NCI-H146 treated with DMSO at 0.1 percent for 48 hours (cell line): ENCODE results near the gene BSCL2.
"Not testable (repeated sequence)": the region's sequence is repeated elsewhere in the genome, so short reads cannot be mapped to it uniquely, and the experiment has no call there.

Experiments
- DNase-seq: peaks from one replicate; lab custom pipeline; 2025; ENCODE audit not compliant: unreplicated experiment; lab: John Stamatoyannopoulos, UW

The BSCL2 gene

DNA sequence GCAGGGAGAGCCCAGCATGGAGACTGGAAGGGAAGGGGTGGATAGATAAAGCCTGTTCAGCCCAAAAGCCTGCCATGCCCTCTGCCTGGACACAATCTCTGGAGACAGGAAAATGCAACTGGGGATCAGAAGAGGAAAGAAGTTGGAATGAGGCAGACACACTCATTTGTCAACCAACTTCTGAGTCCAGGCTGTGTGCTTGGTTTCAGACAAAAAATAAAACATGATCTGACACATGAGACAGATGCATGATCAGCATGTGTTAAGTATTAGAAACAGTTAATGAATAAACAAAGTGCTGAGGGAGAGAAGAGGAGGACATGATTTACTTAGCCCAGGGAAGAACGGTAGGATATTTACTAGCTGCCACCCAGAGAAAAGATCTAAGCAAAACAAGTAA lies 18.7 kb downstream of the BSCL2 start:
- DNase-seq = no peak

DNA sequence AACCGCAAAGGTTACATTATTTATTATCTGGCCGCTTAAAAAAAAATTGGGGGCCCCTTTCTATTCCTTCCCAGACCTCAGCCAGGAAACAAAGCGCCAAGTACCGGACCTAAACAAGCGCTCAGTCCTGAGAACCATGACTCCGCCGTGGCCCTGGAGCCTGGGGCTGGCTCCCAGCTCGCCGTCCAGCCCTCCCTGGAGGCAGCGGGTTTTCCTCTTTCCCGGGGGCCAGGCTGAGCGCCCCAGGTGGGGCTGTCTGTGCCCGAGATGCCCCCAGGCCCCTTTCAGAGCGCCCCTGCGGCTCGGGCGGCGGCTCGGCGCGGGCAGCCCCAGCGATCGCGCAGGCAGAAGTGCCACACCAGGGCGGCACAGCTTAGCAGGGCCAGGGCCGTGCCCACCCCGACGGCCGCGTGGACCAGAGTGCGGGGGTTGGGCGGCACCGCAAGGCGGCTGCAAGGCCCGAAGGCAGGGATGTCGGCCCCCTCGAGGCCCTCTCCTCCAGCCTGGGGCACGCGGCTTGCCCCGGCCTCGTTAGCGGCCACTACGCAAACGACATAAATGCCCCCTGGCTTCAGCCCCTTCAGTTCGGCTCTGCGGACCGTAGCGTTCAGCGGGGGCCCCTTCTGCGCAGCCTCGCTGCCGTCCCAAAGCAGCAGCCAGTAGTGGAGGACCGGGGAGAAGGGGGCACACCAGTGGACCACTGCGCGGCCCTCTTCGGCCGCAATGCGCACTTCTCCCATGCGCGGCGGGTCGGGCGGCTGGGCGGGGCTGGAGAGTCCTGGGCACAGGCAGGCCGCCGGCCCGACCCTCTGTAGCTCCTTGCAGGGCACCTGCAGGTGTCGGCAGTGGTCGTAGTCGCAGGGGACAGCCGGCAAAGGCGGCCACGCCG lies 19.5 kb downstream of the BSCL2 start:
- no peak for DNase-seq

DNA sequence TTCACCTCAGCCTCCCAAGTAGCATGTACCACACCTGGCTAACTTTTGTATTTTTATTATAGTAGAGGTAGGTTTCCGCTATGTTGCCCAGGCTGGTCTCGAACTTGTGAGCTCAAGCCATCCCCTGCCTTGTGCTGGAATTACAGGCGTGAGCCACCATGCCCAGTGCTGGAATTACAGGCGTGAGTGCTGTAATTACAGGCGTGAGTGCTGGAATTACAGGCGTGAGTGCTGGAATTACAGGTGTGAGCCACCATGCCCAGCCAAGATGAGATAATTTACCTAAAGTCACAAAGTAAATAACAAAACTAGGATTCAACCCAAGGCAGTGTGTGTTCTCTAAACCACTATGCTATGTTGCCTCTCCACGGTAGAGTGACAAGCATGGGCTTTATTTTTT lies 24.7 kb downstream of the BSCL2 start:
- no peak for DNase-seq

DNA sequence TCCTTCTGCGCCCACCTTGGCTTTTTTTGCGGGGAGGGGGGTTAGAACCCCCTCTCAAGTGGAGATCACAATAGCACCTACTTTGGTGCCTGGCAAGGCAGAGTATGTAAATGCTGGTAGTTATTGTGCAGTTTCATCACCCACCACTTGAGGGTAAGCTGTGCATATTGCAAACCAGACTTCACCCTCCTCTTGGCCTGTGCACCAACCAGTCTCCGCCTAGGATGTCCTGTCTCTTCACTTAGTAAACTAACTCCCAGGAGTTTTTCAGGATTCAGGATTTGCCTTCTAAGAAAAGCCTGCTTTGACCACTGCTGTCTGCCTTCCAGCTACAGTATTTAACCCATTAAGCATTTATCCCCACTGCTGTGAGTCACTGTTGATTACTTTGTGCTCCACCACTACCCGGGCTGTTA lies 26.4 kb downstream of the BSCL2 start:
- DNase-seq = peak; percentile 37

DNA sequence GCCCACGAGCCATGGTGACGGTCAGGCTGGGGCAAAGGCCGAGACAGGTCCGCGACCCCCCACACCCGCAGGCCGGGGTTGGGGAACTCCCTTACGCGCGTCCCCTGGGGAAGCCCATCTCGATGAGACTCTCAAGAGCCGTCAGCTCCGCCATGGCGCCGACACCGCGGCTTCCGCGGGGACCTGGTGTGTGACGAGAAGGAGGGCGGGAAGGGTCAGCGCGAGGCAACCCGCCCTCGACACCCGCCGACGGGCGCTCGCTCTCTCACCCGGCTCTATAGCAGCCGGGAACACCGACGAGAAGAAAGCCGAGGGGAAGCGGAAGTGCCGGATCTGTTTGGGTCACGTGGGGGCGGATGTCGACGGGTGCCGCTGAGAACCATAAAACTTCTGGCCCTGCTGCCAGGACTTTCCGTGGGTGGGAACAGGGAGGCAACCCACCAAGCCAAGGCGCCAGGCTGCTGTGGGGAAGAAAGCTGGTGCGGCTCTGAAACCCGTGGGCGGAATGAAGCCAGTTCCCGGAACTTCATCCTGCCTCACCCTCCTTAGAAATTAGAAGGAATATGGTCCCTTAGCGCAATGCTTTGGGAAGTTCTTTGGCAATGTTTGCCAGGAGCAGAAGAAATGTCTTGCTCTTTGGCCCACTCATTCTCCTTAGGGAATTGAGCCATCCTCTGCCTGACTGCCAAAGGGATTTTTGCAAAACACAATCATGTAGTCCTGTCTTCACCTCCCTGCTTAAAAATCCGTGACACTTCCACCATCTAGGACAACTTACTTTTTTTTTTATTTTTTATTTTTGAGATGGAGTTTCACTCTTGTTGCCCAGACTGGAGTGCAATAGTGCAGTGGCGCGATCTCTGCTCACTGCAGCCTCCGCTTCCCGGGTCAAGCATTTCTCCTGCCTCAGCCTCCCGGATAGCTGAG lies 28.2 kb downstream of the BSCL2 start, which contains the start of gene UBXN1:
UBXN1 (minus strand) TSS at position 304 of the 927 bp plus-strand sequence; CDS start at position 154, 150 bp downstream.
- DNase-seq = peak; percentile 81

DNA sequence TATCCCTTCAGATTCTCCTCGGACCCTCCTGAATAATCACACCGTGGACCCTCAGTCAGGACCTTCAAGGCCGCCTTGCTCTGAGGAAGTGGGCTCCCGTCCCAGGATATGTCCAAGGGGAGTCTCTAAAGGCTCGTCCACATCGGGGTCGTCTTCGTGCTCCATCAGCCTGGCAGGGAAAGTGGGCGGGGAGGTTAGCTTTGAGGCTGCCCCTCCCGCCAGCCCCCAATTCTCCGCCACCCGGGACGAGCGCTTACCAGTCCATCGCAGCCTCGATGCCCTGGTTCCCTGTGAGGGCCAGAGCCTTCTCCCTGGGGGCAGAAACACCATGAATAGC lies 28.8 kb downstream of the BSCL2 start:
- no peak for DNase-seq

DNA sequence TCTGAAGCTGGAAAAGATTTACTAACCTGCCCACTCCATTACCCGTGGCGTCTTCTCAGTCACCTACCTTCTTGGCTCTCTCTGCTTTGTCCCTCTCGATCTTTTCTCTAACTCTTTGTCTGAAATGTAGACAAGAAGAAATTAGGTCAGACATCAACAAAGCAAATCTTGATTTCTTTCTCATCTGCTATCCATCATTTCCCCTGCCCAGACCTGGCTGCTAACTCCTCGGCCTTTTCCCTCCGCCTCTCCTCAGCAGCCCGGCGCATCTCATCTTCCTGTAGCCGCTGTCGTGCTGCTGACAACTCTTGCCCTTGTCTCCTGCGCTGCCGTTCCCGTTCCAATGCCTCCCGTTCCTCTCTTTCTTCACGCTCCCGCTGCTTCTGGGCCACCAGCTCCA lies 29.5 kb downstream of the BSCL2 start:
- DNase-seq = no peak

DNA sequence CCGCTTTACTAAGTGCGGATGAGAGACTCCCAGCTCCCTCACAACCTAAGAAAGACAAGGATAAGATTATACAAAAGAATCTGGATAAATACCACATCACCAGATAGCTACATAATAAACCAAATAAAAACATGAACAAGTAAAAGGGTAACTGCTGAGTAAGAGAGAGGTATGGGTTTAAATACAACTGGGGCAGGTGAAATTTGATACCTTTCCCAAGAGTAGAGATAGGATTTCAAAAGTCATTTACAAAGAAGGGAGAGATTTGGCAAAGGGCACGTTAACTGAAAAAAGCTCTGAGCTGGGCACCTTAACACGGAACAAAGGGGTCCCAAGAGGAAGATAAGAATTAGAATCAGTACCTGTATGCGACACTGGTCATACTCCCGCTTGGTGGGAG lies 30.1 kb downstream of the BSCL2 start:
- no peak for DNase-seq

DNA sequence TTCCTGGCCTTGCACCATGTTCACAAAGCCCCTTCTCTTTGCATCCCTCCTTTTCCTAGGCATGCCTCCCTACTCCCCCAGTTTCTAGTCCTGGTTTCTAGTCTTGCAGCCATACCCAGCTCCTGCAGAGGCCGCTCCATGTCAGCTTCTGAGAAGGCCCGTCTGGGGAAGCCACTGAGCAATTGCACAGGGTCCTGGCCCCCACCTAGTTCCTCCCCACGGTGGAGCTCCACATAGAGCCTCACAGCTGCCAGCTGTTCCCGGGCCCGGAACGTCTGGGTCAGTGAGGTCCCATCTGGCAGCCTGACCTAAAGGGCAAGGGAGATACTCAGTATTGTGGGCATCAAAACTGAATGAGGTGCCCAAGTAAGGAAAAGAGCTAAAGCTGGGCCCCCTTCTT lies 30.5 kb downstream of the BSCL2 start:
- DNase-seq = no peak

DNA sequence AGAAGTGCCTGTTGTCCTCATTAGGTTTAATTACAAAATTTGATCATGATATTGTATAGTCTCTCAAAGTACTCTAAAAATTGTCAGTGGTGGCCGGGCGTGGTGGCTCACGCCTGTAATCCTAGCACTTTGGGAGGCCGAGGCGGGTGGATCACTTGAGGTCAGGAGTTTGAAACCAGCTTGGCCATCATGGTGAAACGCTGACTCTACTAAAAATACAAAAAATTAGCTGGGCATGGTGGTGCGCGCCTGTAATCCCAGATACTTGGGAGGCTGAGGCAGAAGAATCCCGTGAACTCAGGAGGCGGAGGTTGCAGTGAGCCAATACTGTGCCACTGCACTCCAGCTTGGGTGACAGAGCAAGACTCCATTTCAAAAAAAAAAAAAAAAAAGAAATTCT lies 31.8 kb downstream of the BSCL2 start:
- not testable (repeated sequence) for DNase-seq

DNA sequence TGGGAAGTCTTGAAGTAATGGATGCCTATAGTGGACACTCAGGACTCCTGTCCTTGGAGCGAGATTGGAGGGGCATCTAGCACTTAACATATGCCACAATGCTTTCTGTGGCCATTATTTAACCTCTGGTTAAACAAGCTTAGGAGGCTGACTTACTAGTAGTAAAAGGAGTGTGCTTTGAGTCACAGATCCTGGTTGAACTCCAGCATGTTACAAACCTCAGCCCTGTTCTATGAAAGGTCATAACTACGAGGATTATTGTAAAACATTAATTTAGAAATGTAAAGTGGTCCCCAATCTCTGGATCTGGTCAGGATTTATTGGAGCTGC lies 34.1 kb downstream of the BSCL2 start:
- DNase-seq = no peak

DNA sequence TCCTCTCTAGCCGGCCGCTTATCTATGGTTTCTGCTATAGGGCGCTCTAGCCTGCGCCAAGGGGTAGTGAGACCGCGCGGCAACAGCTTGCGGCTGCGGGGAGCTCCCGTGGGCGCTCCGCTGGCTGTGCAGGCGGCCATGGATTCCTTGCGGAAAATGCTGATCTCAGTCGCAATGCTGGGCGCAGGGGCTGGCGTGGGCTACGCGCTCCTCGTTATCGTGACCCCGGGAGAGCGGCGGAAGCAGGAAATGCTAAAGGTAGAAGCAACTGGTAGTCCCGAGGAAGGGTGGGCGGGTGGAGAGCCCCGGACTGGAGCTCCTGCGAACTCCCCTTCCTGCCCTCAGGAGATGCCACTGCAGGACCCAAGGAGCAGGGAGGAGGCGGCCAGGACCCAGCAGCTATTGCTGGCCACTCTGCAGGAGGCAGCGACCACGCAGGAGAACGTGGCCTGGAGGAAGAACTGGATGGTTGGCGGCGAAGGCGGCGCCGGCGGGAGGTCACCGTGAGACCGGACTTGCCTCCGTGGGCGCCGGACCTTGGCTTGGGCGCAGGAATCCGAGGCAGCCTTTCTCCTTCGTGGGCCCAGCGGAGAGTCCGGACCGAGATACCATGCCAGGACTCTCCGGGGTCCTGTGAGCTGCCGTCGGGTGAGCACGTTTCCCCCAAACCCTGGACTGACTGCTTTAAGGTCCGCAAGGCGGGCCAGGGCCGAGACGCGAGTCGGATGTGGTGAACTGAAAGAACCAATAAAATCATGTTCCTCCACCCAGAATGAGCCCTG lies 35.4 kb downstream of the BSCL2 start, which contains the start of the genes LBHD1 and UQCC3:
LBHD1 (minus strand) TSS at position 660 of the 782 bp plus-strand sequence. CDS start 2,236 bp downstream, outside the sequence.
UQCC3 (plus strand) TSS at position 66 of the 782 bp plus-strand sequence; CDS start at position 139, 73 bp downstream.
- peak; percentile 77 for DNase-seq

DNA sequence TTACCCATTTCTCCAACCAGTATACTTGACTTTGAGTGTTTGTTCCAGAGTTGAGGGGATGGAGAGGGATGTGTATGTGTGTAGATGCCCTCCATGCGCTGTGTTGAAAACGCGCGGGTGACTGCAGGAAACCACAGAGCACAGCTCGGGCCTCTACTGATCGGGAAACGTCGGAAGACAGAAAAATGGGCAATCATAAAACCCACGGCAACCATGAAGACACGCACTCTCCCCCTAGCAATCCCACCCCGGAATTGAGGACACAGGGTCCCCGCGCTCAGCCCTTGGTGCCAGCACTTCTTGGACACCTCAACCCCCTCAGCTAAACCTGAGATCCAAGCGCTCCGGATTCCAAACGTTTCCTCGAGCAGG lies 36.0 kb downstream of the BSCL2 start:
- DNase-seq = peak; percentile 63

DNA sequence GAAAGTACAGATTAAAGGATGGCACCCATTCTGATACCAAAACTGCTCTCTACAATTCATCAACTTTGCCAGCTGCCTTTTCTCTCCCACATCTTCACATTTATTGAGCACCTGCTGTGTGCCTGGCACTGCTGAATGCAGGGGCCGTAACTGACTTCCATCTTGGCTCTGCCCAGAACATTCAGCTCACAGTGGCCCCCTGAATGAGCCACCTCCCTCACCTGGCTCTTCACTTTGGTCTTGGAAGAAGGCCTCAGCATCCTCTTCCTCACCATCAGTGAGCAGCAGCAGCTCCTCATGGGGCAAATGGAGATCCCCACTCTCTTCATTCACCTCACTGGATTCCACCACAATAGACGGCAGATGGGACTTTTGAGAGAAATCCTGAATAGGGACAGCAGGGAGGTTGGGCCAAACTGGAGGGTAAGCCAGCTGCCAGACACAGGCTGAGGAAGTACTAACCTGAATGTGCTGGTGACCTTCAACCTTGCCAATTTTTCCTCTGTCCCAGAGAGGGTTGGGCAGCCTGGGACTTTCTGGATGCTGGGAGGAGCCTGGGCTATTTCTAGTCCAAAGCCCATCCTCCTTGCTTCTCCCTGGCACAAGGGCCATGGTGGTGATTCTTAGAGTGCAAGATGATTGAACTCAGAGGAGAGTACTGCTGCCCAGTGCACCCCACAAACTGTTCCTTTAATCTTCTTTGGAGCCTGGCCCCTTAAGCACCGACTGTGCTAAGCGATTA lies 37.6 kb downstream of the BSCL2 start:
- no peak for DNase-seq

DNA sequence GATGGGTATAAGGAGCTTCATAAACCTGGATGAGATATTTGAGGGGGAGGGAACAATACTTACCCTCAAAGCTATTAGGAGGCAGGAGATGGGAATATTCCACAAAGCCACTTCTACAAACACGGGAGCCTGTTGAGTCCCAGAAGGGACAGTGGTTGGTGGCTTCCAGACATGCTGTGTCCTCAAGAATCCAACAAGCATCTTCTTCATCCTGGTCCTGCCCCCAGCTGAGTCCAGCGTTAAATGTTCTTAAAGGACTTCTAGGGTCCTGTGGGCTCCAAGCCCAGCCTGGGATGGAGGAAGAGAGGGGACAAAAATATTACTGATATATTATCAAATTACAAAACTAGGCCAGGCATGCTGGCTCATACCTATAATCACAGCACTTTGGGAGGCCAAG lies 39.8 kb downstream of the BSCL2 start:
- no peak for DNase-seq

DNA sequence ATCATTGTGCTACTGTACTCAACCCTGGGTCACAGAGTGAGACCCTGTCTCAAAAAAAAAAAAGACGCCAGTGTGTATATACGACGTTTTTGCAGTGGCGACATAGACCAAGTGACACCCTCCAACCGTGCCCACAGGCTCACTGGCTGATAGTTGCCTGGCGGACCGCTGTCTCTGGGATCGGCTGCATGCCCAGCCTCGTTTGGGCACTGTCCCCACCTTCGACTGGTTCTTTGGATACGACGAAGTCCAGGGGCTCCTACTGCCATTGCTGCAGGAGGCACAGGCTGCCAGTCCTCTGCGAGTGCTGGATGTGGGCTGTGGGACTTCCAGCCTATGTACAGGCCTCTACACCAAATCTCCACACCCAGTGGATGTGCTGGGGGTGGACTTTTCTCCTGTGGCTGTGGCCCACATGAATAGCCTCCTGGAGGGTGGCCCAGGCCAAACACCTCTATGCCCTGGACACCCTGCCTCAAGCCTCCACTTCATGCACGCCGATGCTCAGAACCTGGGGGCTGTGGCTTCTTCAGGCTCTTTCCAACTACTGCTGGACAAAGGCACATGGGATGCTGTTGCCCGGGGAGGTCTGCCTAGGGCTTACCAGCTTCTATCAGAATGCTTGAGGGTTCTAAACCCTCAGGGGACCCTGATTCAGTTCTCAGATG lies 40.8 kb downstream of the BSCL2 start:
- no peak for DNase-seq

DNA sequence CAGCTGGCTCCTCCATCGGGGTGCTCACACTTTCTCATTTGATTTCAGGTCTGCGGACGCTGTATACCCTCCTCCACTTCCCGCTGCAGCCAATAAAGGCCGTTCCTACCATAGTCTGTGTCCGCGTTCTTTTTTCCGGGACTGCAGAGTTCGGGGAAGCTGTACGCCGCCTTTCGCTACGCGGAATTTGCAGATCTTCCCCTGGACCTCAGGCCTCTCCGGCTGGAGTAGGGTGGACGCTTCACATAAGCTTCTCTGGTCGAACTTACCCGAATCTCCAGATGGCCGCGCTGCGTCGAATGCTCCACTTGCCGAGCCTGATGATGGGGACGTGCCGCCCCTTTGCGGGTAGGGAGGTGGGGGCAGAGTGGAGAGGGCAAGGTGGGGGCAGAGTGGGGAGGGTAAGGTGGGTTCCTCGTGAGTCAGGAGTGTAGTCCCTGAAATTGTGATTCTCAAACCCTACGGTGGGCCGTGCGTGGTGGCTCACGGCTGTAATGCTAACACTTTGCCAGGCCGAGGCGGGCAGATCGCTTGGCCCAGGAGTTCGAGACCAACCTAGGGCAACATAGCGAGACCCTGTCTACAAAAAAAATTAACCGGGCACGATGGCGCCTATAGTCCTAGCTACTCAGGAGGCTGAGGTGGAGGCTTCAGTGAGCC lies 41.5 kb downstream of the BSCL2 start:
- peak; percentile 22 for DNase-seq

DNA sequence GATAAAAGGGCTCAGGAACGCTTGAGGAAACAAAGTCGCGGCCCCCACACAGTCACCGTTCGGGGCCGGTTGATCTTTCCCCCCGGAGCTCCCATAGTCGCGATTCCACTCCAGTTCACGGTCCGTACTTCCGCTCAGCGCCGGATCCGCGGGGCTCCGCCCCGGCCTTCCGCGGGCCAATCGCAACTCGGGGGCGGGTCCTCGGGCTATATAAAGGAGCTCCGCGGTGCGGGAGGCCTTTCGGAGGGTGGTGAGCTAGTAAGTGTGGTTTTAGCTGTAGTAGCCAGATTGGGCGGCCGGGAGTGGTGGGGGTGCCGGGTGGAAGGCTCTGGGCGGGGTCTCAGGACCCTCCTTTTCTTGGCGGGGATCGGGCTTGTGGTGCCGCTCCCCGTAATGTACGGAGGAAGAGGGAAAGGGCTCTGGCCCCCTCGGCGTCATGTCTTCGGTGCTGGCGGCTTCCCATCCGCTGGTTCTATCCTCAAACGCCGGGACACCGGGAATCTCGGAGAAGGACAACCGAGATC lies 42.1 kb downstream of the BSCL2 start, which contains the start of the genes C11orf98 and CSKMT:
C11orf98 (minus strand) TSS at position 136 of the 524 bp plus-strand sequence; CDS start at position 95, 41 bp downstream.
CSKMT (plus strand) TSS at position 238 of the 524 bp plus-strand sequence. CDS start 568 bp downstream, outside the sequence.
- peak; percentile 87 for DNase-seq
